Sigmoid colon (tissue), 7 donors: ENCODE data around the gene ICAM4. TPM values are rescaled to one million over a fixed set of nuclear protein-coding genes. Genes with fewer than 3 reads are reported as not detected.

ENCODE experiments used
- DNase-seq: peaks from one replicate; pipeline ENCODE4 v3.0.0-alpha.2; 2019
- H3K27ac ChIP-seq, 4 donors: fragments of 200-600 bp; sonication (generic); one replicate each; pipeline ENCODE4 v1.5.1; 2016 to 2019; ENCODE audit warnings: mild to moderate bottlenecking in 1 of 4
- H3K27me3 ChIP-seq, 3 donors: fragments of 200-600 bp; sonication (generic); one replicate each; pipeline ENCODE4 v1.5.1; 2019; ENCODE audit warnings: mild to moderate bottlenecking in 1 of 3
- H3K36me3 ChIP-seq, 4 donors: fragments of 200-600 bp; sonication (generic); one replicate each; pipeline ENCODE4 v1.5.1; 2016 to 2019
- H3K4me1 ChIP-seq, 4 donors: fragments of 200-600 bp; sonication (generic); one replicate each; pipeline ENCODE4 v1.5.1; 2017 to 2019
- H3K4me3 ChIP-seq, 4 donors: fragments of 200-600 bp; sonication (generic); one replicate each; pipeline ENCODE4 v1.5.1; 2017 to 2019; ENCODE audit warnings: mild to moderate bottlenecking in 2 of 4, moderate library complexity in 1 of 4
- H3K9me3 ChIP-seq, 4 donors: fragments of 200-600 bp in 3 of 4; sonication (generic) in 3 of 4; one replicate each; pipeline versions ENCODE4 v1.5.1 to v1.6.1; 2013 to 2019
- CTCF ChIP-seq, 4 experiments: fragments of 450-650 bp in 3 of 4; fragments of 200-600 bp in 1 of 4; IDR thresholded peaks; one replicate each; pipeline ENCODE4 v1.5.1; 2016 to 2019; ENCODE audit warnings: antibody characterized with exemption in 4 of 4, mild to moderate bottlenecking in 3 of 4, moderate library complexity in 2 of 4
- EP300 ChIP-seq, 4 donors: sonication (generic); formaldehyde crosslinking; IDR thresholded peaks; one replicate each; pipeline ENCODE4 v1.6.1; 2017; ENCODE audit warnings: antibody characterized with exemption in 4 of 4
- POLR2A ChIP-seq, 2 donors: fragments of 450-650 bp; IDR thresholded peaks; one replicate each; pipeline ENCODE4 v1.6.1; 2016; ENCODE audit warnings: antibody characterized with exemption in 2 of 2, mild to moderate bottlenecking in 2 of 2, moderate library complexity in 2 of 2
- POLR2AphosphoS5 ChIP-seq, 4 donors: sonication (generic); formaldehyde crosslinking; IDR thresholded peaks; one replicate each; pipeline ENCODE4 v1.6.1; 2017; ENCODE audit warnings: antibody characterized with exemption in 4 of 4
- WGBS, 2 donors: extraction: QIAGEN DNeasy Blood & Tissue Kit; methylation state at CpG; one replicate each; pipeline ENCODE4 v1.1.7; 2013; 5-methylcytosine and 5-hydroxymethylcytosine counted together
- intact Hi-C: fragments of 100-400 bp; cut with DNase I; formaldehyde crosslinking; loops from one replicate; pipeline ENCODE4 v1.15.1; 2023
- polyA plus RNA-seq, 3 donors: library from polyadenylated mRNA; stranded (reverse); fragments of 200-250 nt; gene quantifications; one replicate each; pipeline ENCODE4 v1.2.3, GENCODE V29; 2013
- total RNA-seq, 4 donors: library from RNA; depleted of rRNA; stranded (reverse); fragments of >200 nt; gene quantifications; one replicate each; pipeline ENCODE4 v1.1.0, GENCODE V29; 2016
- donor health status: healthy with polysubstance abuse.
- donor health status: Bipolar disorder and iron deficiency.
- donor health status: healthy.

Gene ICAM4
- total and polyA plus RNA-seq, 7 donors = 0.42 TPM; not detected in 6

- Histone ChIP-seq H3K27me3 (peaks cover 54 to 90% (median 68%) of the 10 kb centered on the region in 3 donors), H3K4me3 (peak overlapping the region in 2 of 4 donors; percentile 2 to 6), H3K36me3 (no peaks in the 10 kb centered on the region), H3K4me1 (peaks cover 0 to 40% (median 34%) of the 10 kb centered on the region in 4 donors), H3K27ac (no peak overlapping the region), H3K9me3 (no peaks in the 10 kb centered on the region)
- no peak for TF ChIP-seq POLR2A (IDR thresholded peaks at IDR 0.05)
- TF ChIP-seq POLR2AphosphoS5 (IDR thresholded peaks at IDR 0.05) = no peak
- no peak for TF ChIP-seq EP300 (IDR thresholded peaks at IDR 0.05)
- TF ChIP-seq CTCF (IDR thresholded peaks at IDR 0.05) = no peak
- no peak for DNase-seq
- intact Hi-C loops = no loop called here
- WGBS, 2 donors = 6 to 7% methylated on average over 58 of the region's 58 CpGs
Observed at GRCh38 chr19:10295847-10296591, 9.3 kb downstream of the ICAM4 start.

- H3K27me3 ChIP-seq = peaks cover 17 to 52% (median 30%) of the 10 kb centered on the region in 3 donors
- no peaks in the 10 kb centered on the region for H3K9me3 ChIP-seq
- intact Hi-C loops = no loop called here
- no peaks in the 10 kb centered on the region for H3K36me3 ChIP-seq
- no peak for DNase-seq
- peaks cover 0 to 17% (median 15%) of the 10 kb centered on the region in 4 donors for H3K4me1 ChIP-seq
- TF ChIP-seq CTCF (IDR thresholded peaks at IDR 0.05) = no peak
- peak in 1 of 4 donors; percentile 9 for TF ChIP-seq POLR2AphosphoS5 (IDR thresholded peaks at IDR 0.05)
- no peak overlapping the region for H3K27ac ChIP-seq
- 40 to 42% methylated on average over 14 of the region's 14 CpGs for WGBS, 2 donors
- H3K4me3 ChIP-seq = no peak overlapping the region
Observed at GRCh38 chr19:10299545-10300458, 13.0 kb downstream of the ICAM4 start.

GRCh38 chr19:10305139-10305806 is 18.5 kb downstream of the ICAM4 start:
- WGBS, 2 donors = 72 to 87% methylated on average over 17 of the region's 17 CpGs
- peaks cover 0 to 2% (median 1%) of the 10 kb centered on the region in 3 donors for H3K27me3 ChIP-seq
- H3K4me3 ChIP-seq = no peak overlapping the region
- H3K36me3 ChIP-seq = peaks cover 0 to 4% (median 0%) of the 10 kb centered on the region in 4 donors
- no peaks in the 10 kb centered on the region for H3K4me1 ChIP-seq
- no peak for TF ChIP-seq EP300 (IDR thresholded peaks at IDR 0.05)
- no peak for TF ChIP-seq POLR2AphosphoS5 (IDR thresholded peaks at IDR 0.05)
- TF ChIP-seq CTCF (IDR thresholded peaks at IDR 0.05) = no peak
- no peak for TF ChIP-seq POLR2A (IDR thresholded peaks at IDR 0.05)
- intact Hi-C loops = no loop called here
- H3K27ac ChIP-seq = no peak overlapping the region
- H3K9me3 ChIP-seq = no peaks in the 10 kb centered on the region
- no peak for DNase-seq

- TF ChIP-seq CTCF (IDR thresholded peaks at IDR 0.05) = no peak
- no peak for TF ChIP-seq POLR2AphosphoS5 (IDR thresholded peaks at IDR 0.05)
- no peak for TF ChIP-seq EP300 (IDR thresholded peaks at IDR 0.05)
- TF ChIP-seq POLR2A (IDR thresholded peaks at IDR 0.05) = no peak
- H3K27me3 ChIP-seq = no peaks in the 10 kb centered on the region
Observed at GRCh38 chr19:10306327-10306726, 19.6 kb downstream of the ICAM4 start.

More at GRCh38 chr19:10306327-10306726, 19.6 kb downstream of the ICAM4 start:
- no peaks in the 10 kb centered on the region for H3K4me1 ChIP-seq
- DNase-seq = no peak
- WGBS, 2 donors = 90 to 92% methylated on average over 5 of the region's 5 CpGs
- no peak overlapping the region for H3K27ac ChIP-seq
- H3K36me3 ChIP-seq = peaks cover 0 to 11% (median 0%) of the 10 kb centered on the region in 4 donors
- H3K9me3 ChIP-seq = no peaks in the 10 kb centered on the region
- H3K4me3 ChIP-seq = no peak overlapping the region
- intact Hi-C loops = no loop called here
